Activated CD8-positive, alpha-beta memory T cell treated with anti-CD3 and anti-CD28 coated beads for 48 hours (primary cell): ENCODE measurements around the gene LDLRAD4.

Experiments used
- DNase-seq, 3 experiments: peaks; one replicate each; pipeline ENCODE4 v3.0.0-alpha.2; 2020; ENCODE audit warnings: low read depth in 2 of 3, low spot score in 2 of 3

Gene LDLRAD4

DNA sequence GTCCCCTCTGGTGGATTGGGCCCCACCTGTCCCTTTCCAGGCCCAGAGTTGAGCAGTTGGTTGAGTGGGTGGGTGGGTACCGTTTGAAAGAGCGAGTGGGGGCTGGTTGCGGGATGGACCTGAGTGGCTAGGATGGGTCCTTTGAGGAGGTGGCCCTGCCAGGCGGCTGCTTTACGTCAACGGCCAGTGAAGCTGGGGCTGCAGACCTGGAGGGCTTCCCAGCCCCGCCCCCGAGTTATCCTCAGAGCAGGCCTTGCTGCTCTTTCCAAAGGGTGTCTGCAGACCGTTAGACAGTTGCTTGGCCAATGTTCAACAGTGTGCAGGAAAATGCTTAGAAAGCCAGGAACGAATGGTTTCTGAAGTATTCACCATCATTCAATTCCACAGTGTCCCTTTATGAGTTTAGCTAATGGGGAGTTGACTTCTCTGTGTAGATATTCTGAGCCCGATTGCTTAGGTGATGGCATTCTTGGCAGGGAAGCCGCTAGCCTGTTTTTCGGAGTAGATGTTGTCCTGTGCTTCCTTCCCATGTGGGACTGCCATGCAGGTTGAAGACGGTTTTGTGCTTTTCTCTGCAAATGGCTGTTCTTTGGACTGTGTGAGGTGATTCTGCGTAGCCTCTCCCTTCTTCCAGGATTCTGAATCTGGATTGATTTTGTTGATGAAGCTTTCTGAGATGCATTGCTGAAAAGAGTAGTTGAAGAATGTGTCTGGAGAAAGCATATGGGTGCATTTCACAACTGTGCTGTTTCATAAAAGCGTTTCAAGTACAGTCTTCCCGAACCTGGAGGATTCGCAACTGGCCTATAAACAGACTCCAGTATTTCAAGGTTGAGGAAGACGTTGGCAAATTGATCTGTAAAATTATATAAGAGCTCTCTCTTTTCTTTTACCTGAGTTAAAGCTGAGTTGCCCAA is 45.8 kb downstream of the LDLRAD4 start:
- DNase-seq: no peak

DNA sequence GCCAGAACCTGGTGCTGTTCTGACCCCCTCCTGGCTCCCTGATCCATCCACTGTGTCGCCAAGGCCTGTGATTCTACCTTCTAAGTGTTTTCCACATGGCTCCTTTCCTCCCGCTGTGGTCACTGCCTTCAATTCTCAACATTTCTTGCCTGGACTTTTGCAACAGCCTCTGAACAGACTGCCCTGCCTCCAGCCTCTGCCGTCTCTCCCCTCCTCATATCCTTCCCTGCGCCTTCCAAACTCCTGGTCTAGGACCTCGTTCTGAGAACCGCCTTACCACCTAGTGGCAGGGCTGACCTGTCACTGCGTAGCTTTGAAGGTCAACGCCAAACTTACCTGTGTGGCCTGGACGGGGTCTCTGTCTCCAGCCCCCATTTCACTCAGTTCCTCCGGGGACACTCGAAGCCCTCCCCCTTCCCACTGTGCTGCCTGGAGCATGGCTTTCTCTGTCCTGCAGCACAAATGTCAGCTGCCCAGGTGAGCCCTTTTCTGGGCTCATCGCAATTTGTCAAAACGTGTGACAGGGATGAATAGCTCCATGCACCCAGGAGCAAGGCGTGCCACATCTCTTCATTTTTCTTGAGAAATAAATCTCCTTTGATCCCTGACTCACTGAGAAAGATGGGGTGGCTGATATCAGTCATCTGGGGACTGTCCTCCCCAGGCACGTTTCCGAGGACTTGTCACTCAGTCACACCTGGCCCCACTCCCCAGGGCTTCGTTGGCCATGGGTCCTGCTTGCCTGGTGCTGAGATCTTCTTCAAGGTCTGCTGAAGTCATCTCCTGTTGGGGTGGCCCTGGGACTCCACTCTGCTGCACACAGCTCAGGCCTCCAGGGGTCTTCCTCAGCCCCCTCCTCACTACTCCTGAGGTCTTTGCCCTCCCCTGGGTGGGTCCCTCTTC is 46.7 kb downstream of the LDLRAD4 start:
- no peak for DNase-seq

DNA sequence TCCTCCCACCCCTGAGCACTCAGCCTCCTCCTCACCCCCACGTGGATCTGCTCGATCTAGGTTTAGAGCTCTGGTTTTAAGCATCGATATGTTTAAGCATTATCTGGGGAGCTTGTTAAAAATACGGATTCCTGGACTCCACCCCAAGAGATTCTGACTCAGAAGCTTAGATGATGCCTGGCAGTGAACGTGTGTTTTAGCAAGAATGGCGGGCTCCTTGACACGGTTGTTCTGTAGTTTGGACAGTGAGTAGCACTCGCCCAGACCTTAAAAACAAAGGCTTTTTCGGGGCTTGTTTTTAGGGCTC is 47.3 kb downstream of the LDLRAD4 start:
- no peak for DNase-seq

GRCh38 chr18:13266218-13267100 is 47.9 kb downstream of the LDLRAD4 start:
- DNase-seq: no peak

GRCh38 chr18:13267431-13267873 is 48.9 kb downstream of the LDLRAD4 start:
- no peak for DNase-seq

- DNase-seq: no peak
These were observed 49.8 kb downstream of the LDLRAD4 start for GRCh38 chr18:13268158-13269012.

DNA sequence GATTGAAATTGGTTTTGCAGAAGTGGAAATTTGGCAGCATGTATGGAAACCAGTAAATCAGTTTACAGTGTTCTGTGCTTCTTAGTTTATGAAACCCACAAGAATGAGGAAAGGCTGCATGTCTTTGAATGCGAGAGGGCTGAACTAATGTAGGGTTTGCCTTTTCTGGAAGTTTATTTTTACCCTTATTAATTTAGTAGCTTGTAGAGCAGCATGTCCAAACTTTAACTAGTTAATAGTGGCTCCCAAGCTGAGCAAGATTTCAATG is 50.4 kb downstream of the LDLRAD4 start:
- DNase-seq: no peak

DNA sequence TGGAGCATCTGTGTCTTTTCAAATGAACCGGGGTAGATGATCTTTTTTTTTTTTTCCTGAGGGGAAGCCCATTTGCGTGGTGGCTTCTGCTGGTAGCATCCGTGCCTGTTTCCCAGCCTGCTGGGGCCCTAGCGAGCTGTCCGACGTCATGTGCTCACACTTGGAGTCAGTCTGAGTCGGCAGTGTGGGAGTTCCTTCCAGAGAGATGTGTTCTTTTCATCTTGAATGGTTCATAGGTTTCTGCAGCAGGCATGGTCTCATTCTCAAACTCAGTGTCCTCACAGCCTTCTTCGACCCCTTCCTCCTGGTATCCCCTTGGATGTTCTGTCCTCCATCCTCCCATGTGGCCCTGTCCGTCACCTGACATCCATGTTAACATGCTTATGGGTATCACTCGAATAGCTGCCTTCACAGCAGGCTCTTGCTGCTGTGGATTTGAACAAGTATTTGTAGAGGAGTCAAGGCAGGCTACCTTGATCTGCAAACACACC is 51.0 kb downstream of the LDLRAD4 start:
- DNase-seq: no peak

GRCh38 chr18:13270279-13270855 is 51.8 kb downstream of the LDLRAD4 start:
- DNase-seq: no peak

GRCh38 chr18:13271302-13271911 is 52.8 kb downstream of the LDLRAD4 start:
- no peak for DNase-seq

DNA sequence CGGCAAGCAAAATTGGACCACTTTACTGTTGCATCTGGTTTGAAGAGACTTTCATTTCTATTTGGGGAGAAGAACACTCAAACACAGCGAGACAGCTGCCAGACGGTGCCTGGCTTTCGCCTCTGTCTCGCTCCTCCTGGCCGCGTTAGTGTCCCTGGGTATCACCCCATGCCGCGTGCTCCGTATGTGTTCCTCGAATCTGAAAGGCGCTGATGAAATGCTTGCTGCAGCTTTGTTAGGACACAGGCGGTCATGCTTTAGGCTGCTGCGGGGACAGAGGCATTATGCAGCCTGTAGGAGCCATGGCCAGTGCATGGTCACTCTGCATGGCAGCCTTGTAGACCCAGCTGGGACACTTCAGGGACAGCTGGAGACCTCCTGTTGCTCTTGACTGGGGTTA is 53.9 kb downstream of the LDLRAD4 start:
- no peak for DNase-seq

DNA sequence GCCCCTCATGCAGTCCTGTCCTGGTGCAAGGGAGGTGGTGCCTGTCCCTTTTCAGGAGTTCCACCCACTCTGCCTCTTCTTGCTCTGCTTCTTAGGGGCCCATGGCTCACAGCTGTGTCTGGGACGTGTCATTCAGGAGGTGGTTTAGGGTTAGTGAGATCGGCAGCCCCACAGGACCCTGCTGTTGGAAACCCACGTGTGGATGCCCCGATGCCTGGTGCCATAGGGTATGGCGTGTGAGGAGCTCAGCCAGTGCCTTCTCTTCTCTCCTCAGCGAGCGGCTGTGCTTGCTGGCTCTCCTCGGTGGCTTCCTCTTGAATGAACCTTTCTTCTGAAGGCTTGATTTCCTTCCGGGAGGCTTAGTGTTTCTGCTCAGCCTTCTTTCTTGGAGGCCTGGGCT is 55.2 kb downstream of the LDLRAD4 start:
- DNase-seq: no peak

- DNase-seq: no peak
These were observed 56.5 kb downstream of the LDLRAD4 start for GRCh38 chr18:13275075-13275474.

DNA sequence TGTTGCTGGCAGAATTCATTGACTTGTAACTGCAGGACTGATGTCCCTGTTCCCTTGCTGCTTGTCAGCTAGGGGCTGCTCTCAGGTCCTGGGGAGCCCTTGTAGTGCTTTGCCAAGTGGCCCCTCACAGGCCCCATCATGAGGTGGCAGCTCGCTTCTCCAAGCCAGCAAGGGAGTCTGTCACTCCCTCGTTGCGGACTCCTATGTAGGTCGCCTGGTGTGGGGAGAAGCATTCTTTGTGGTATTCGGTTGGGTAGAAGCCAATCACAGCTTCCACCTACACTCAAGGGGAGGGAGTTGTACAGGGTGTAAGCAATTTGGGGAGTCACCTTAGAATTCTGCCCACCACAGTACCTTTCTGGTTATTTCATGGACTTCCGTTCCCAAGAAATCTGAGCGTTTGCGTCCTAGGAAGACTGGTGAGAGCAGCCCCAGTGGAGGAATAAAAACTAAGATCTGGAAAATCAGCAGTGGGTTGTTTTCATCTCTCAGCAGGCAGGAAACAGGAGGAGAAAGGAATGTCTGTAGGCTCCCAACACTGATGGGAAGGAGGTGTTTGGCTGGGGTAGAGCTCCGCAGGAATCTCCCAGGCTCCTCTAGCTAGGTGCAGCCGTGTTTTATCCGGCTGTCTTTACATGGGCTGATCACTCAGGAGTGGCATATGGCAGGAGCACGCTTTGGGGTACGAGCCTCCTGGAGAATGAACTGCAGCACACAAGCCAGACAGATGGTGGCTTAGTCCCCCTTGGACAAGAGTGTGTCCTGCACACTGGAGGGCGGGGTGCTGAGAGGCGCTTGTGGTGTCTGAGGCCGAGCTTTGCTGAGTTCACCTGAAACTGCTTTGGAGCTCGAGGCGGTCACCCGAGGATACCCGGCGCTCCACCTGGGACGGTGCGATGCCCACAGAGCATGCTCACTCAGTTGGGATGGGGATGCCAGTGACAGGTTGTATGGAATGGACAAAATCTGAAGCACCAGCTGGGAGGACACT is 58.3 kb downstream of the LDLRAD4 start:
- no peak for DNase-seq

DNA sequence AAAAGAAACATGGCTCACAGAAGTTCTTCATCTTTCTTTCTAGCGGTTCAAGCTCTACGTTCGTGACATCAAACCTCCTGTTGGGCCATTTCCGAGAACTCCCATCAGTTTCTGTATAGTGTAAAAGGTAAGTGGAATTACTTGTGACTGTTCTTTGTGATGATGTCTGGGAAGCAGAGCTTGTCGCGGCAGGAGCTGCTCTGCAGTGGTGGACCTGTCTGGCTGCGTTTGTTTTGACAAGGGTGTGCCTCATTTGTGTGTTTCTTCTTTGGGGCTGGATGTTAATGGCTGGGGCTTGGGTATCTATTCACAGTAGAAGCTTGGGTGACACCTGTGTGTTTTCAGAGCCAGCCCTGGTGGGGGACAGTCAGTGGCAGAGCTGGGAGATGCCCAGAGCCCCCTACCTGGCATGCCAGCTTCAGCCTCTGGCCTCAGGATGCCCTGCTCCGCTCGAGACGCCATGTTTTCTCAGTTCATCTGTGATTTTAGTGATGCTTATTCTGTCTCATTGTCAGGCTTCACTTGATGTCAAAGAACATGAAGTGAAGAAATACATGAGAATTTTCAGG is 59.6 kb downstream of the LDLRAD4 start:
- no peak for DNase-seq

DNA sequence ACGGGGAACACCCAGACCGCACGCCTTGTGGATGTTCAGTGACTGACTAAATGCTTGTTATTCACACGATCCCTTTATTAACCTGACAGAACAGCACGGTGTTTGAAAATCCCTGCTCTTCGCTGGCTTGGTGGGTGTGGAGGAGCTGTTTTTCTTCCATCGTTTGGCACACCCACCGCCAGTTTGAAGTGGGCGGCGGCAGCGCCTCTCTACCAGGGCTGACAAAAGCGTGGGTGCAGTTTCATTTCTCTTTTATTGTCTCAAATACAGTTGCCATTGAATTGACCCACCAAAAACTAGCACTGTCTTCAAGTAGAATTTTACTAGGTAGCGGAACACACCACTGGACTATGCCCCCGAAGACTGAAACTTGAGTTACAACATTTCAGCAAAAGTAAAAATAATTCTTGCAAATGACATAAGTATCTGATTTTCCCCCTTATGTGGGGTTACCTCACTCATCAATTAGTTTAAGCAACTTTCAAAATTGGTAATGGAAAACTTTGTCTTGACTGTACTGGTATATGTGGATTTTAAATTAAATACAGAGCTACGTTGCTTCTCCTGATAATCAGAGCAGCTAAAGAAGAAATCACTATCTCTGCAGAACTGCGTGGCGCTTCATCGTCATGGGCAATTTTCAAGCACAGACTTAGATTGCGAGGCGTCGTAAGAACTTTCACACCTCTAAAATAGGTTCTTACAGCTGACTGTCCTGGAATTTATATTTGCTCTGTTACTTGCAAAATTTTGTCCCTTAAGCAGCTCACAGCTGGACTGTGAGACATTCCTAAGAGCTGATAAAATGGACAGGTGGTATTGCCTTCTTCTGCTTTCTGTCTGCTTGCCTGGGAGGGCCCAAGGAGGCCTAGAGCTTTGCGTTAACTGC is 60.9 kb downstream of the LDLRAD4 start:
- no peak for DNase-seq
